HG02763 (cell line): Measurements from ENCODE around the gene ZNF860.
"Not testable (repeated sequence)": the region's sequence is repeated elsewhere in the genome, so short reads cannot be mapped to it uniquely, and the experiment has no call there.

Experiments used
- ATAC-seq: cut with Tn5 transposase; IDR thresholded peaks from one replicate; pipeline ENCODE4 v1.9.1; 2021; ENCODE audit warnings: mild to moderate bottlenecking, moderate library complexity; ENCODE audit not compliant: unreplicated experiment

Gene ZNF860

GRCh38 chr3:31995026-31995425, 13.5 kb downstream of the ZNF860 start:
- not testable (repeated sequence) for ATAC-seq

GRCh38 chr3:31996195-31996594, 14.6 kb downstream of the ZNF860 start:
- ATAC-seq: no peak

- ATAC-seq: no peak
These were observed 15.9 kb downstream of the ZNF860 start for GRCh38 chr3:31997500-31997899.

GRCh38 chr3:31999907-32000439, 18.4 kb downstream of the ZNF860 start:
- no peak for ATAC-seq

DNA sequence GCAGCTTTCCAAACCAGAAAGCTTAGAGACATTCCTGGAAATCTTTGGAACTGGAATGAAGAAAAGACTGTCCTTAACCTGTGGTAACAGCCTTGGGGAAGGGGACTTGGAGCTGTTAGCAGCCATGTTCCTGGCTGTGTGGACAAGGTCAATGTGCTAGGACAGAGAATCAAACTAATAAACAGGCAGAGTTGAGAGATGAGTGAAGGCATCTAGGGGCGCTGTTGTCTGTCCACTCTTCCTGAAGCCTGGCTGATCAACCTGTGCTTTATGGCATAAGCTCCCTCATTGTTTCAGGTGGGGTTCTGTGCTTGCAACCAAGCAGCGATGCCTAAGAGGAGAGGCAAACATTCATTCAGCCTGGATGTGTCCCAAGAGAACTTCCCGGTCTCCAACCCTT, 19.3 kb downstream of the ZNF860 start:
- no peak for ATAC-seq

DNA sequence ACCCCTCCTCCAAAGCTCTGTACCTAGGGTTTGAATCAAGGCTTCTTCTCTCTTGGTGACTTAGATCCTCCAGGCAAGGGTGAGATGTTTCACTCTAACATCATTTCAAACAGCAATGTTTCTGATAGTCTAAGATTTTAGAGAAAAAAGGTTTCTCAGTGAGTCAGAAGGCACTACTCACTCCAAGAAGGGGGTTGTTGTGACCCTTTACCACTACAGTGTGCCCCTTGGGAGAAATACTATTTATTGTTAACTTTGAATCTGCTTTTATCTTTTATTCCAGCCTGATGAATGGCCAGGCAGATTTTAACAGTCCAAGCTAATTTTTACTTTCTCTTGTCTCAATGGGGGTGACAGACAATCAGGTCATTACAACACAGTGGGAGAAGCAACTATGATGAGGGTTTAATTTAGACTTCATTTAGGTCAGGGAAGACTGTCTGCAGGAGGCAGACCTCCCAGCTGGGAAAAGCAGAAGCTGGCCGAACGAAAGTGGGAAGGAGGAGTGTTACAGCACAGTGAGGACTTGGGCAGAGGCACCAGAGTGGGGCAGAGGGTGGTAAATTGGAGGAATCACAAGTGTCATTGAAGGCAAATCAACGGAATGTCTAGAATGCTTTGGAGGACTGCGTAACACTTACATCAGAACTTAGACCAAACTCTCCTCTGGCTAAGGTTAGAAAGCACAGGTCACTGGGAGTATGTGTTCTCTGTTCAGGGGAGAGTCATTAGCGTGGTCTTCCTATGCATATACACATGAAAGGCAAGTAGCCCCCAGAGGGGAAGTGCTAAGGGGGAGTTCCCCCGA, 21.2 kb downstream of the ZNF860 start:
- no peak for ATAC-seq

- no peak for ATAC-seq
These were observed 21.8 kb downstream of the ZNF860 start for GRCh38 chr3:32003380-32003779.

DNA sequence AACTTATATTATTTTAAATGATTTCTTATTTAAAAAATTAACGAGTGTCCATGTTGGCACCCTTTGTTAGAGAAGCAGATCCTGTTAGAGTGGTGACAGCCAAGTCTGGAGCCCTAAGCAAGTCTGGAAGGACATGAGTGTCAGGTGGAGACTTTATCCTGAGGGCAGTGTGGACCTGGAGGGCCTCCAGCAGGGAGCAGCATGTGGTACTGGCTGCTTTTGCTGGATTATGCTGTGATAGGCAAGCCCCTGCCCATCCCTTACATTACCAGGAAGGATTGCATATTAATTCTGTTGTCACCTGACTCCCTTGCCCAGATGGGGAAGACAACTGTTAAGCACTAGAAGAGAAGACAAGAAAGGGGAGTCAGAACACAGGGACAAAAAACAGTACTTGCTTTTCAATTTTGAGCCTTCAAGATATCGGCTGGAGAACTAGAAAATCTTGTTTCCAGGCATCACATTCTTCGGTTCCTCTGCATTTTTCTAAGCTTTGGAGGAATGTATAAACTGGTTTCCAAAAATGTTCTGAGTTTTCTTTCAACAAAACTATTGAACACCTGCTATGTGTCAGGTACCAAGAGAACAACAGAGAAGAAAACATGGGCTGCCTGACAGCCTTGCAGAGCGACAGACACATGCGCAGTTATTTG, 22.7 kb downstream of the ZNF860 start:
- ATAC-seq: no peak

DNA sequence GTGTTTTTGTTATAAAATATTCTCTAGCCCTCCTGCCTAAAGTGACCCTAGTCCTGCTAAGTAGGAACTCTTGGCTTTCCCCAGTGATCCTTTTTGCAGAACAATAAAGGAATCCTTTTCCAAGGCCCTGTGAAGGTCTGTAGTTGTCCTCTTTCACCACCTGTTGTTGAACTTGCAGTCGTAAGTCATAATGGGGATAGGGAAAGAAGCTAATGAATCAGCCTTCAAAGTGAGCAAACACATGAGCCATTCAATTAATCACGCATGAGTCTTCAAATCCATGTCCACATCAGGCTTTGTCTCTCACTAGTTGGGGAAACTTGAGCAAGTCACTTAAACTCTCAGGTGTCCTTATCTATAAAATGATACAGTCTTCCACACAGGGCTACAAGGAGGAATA, 27.6 kb downstream of the ZNF860 start:
- no peak for ATAC-seq

DNA sequence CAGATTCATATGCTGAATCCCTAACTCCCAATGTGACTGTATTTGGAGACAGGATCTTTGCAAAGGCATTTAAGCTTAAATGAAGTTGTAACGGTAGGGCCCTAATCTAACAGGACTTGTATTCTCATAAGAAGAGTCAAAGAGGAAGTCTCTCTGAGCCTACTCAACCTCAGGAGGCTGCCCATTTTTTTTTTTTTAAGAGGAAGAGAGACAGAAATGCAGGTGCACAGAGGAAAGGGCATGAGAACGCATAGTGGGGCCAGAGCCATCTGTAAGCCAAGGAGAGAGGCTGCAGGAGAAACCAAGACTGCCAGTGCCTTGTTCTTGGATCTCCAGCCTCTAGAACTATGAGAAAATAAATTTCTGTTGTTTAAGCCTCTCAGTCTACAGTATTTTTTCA, 28.4 kb downstream of the ZNF860 start:
- ATAC-seq: no peak

- not testable (repeated sequence) for ATAC-seq
These were observed 29.1 kb downstream of the ZNF860 start for GRCh38 chr3:32010699-32011098.

DNA sequence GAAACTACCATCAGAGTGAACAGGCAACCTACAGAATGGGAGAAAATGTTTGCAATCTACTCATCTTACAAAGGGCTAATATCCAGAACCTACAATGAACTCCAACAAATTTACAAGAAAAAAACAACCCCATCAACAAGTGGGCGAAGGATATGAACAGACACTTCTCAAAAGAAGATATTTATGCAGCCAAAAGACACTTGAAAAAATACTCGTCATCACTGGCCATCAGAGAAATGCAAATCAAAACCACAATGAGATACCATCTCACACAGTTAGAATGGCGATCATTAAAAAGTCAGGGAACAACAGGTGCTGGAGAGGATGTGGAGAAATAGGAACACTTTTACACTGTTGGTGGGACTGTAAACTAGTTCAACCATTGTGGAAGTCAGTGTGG, 34.1 kb downstream of the ZNF860 start:
- ATAC-seq: not testable (repeated sequence)

DNA sequence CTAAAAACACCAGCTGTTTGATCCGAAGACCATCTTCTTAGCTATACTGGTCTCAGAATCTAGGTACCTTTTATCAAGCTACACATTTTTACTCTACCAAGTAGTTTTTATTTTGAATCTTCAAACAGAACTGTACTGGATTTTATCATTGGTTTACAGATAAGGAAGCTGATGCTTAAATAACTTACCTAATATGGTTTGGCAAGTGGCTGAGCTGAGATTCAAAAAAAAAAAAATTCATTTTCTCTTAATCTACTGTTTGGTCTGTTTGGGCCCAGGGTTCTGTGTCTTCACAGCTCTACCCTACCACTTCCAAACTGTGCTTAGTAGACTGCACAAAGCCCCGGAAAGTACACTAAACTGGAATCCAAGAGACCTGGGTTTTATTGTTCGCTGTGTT, 35.7 kb downstream of the ZNF860 start:
- ATAC-seq: no peak

DNA sequence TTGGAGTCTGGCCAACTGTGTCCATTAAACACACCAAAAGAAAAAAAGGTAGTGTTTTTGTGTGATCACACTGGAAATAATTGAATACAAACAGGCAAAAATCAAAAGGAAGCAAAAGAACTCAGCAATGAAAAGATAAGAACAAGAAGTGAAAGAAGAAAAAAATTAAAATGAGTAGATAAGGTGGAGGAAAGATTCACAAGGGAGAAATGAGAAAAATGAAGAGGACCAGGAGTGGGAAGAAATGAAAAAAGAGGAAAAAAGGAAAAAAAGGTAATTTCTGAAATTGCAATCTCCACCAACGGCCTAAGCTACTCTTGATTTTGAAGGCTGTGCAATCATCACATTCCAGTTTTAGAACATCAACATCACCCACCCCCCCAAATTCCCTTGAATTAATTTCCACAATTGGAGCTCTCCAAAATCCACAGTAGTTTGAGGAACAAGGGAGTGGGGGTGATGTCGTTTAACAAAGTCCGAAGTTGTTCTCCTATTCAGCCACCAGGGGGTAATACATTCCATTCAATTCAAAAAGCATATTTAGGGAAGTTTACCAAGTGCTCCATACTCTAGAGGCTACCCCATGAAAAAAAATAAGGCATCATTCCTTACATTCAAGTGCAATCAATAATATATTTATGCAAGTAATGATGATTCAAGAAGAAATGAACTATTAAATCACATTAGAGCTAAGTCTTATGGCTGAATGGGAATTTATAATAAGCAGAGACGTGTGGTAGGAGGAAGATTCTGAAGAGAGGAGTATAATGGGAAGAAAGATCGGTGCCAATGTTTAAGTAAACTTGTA, 37.4 kb downstream of the ZNF860 start:
- ATAC-seq: no peak

GRCh38 chr3:32021155-32021554, 39.6 kb downstream of the ZNF860 start:
- no peak for ATAC-seq

GRCh38 chr3:32021748-32022147, 40.2 kb downstream of the ZNF860 start:
- ATAC-seq: no peak

DNA sequence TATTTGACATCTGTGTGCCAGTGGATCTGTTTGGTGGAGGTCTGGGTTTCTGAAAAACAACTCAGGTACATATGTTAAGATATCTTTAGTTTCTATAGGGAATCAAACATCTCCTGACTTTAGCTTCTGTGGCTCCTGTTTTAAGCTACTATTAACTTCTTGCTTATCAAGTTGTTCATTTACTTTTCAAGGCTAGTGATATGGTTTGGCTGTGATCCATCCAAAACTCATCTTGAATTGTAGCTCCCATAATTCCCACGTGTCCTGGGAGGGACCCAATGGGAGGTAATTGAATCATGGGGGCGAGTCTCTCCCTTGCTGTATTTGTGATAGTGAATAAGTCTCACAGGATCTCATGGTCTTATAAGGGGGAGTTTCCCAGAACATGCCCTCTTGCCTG, 41.4 kb downstream of the ZNF860 start:
- ATAC-seq: no peak

DNA sequence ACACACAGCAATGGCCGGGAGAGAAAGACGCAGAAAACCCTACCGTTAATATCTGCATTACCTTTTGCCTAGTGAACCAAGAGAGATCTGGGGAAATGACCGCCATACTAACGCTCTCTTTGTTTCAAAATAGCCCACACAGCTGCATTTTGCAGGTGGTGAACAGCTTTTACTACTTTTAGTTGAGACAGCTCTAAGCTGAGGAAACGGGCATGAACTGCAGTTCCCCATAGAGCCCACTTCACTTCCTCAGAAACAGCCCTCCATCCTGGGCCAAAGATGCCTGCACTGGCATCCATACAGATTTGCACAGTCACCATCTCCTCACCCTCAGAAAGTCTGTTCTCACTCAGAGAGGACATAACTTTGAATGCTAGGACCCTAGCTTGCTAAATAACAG, 45.0 kb downstream of the ZNF860 start:
- ATAC-seq: no peak

- ATAC-seq: no peak
These were observed 56.4 kb downstream of the ZNF860 start for GRCh38 chr3:32037932-32038267.

- no peak for ATAC-seq
These were observed 59.8 kb downstream of the ZNF860 start for GRCh38 chr3:32041316-32041715.
